DOHH2 (cell line): ENCODE measurements around the gene ICE2.

Experiments
- EZH2phosphoT487 ChIP-seq: fragments of 200-600 bp; sonication (generic); IDR thresholded peaks from 2 replicates; pipeline ENCODE4 v1.6.1; 2017; ENCODE audit warnings: borderline replicate concordance, mild to moderate bottlenecking, antibody characterized with exemption, low read length, moderate library complexity, mixed read lengths
- TF ChIP-seq, protein P1 (sequence below): fragments of 200-600 bp; sonication (generic); IDR thresholded peaks from one replicate; pipeline ENCODE4 v1.5.1; 2014; ENCODE audit warnings: antibody characterized with exemption, mild to moderate bottlenecking, low read depth, low read length; ENCODE audit not compliant: poor library complexity, severe bottlenecking

DNA sequence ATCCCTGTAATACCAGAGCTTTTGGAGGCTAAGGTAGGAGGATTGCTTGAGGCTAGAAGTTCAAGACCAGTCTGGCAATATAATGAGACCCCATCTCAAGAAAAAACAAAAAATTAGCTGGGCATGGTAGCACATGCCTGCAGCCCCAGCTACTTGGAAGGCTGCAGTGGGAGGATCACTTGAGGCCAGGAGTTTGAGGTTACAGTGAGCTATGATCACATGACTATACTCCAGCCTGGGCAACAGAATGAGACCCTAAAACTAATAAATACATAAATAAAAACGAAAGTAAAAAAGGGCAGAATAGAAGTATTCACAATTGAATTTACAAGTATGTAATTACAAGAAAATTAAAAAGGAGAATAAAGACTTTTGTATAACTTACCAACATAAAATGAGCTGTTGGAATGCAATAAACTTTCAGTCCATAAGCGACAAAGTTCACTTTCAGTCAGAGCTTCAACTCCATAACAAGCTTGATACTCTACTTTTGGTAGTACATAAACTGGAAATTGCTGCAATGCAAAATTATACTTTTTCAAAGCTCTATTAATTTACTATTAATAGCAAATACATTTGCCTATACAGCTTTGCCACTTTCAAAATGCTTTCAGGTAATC lies 36.8 kb downstream of the ICE2 start:
- TF ChIP-seq, protein P1, sequence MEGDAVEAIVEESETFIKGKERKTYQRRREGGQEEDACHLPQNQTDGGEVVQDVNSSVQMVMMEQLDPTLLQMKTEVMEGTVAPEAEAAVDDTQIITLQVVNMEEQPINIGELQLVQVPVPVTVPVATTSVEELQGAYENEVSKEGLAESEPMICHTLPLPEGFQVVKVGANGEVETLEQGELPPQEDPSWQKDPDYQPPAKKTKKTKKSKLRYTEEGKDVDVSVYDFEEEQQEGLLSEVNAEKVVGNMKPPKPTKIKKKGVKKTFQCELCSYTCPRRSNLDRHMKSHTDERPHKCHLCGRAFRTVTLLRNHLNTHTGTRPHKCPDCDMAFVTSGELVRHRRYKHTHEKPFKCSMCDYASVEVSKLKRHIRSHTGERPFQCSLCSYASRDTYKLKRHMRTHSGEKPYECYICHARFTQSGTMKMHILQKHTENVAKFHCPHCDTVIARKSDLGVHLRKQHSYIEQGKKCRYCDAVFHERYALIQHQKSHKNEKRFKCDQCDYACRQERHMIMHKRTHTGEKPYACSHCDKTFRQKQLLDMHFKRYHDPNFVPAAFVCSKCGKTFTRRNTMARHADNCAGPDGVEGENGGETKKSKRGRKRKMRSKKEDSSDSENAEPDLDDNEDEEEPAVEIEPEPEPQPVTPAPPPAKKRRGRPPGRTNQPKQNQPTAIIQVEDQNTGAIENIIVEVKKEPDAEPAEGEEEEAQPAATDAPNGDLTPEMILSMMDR = no peak
- no peak for TF ChIP-seq EZH2phosphoT487
